DND-41 (cell line): Measurements from ENCODE around the gene CLN5.

ENCODE experiments used
- EZH2 ChIP-seq: IDR thresholded peaks from 3 replicates; pipeline ENCODE4 v1.6.1; 2012; ENCODE audit warnings: borderline replicate concordance, low read depth, mild to moderate bottlenecking, moderate library complexity, low read length, inconsistent platforms; ENCODE audit not compliant: severe bottlenecking
- TF ChIP-seq, protein P1 (sequence below): IDR thresholded peaks from 2 replicates; pipeline ENCODE4 v1.5.1; 2012; ENCODE audit warnings: borderline replicate concordance, low read length, moderate library complexity, mild to moderate bottlenecking; ENCODE audit not compliant: poor library complexity, severe bottlenecking; ENCODE audit errors: extremely low read depth

DNA sequence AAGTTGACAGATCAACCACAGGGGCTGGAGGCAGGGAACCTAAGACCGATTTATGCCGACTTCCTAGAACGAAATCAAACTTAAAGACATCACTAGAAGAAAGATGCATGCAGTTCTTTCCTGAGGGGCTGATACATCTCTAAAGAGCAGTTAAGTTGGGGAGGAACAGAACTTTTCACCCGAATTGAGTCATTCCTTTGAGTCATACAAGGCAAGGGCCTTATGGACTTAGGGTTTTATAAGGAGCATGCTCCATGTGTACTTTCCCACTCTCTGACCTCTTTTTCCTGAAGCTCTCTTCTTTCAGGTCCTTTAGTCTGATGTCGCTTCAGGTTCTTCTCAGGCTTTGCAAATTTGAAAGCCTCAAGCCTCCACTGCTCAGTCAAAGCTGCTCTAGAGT is 43.0 kb downstream of the CLN5 start:
- TF ChIP-seq EZH2, result no peak
- TF ChIP-seq, protein P1, sequence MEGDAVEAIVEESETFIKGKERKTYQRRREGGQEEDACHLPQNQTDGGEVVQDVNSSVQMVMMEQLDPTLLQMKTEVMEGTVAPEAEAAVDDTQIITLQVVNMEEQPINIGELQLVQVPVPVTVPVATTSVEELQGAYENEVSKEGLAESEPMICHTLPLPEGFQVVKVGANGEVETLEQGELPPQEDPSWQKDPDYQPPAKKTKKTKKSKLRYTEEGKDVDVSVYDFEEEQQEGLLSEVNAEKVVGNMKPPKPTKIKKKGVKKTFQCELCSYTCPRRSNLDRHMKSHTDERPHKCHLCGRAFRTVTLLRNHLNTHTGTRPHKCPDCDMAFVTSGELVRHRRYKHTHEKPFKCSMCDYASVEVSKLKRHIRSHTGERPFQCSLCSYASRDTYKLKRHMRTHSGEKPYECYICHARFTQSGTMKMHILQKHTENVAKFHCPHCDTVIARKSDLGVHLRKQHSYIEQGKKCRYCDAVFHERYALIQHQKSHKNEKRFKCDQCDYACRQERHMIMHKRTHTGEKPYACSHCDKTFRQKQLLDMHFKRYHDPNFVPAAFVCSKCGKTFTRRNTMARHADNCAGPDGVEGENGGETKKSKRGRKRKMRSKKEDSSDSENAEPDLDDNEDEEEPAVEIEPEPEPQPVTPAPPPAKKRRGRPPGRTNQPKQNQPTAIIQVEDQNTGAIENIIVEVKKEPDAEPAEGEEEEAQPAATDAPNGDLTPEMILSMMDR, result no peak
